HepG2 (cell line): ENCODE data around the gene TRIM28. TPM values are rescaled to one million over a fixed set of nuclear protein-coding genes. Genes with fewer than 3 reads are reported as not detected.

Source experiments
- ARNTL ChIP-seq: sonication (generic); formaldehyde crosslinking; IDR thresholded peaks from 2 replicates; pipeline ENCODE4 v1.4.0; 2020; ENCODE audit warnings: mild to moderate bottlenecking, missing genetic modification reagents
- CAMTA2 ChIP-seq: sonication (generic); formaldehyde crosslinking; IDR thresholded peaks from 2 replicates; pipeline ENCODE4 v1.4.0; 2020; ENCODE audit warnings: mild to moderate bottlenecking, missing genetic modification reagents, borderline replicate concordance
- ELF1 ChIP-seq: sonication (generic); formaldehyde crosslinking; IDR thresholded peaks from 2 replicates; pipeline ENCODE4 v1.4.0; 2020; ENCODE audit warnings: missing genetic modification reagents
- ESRRA ChIP-seq: sonication (generic); formaldehyde crosslinking; IDR thresholded peaks from 2 replicates; pipeline ENCODE4 v1.5.1; 2020; ENCODE audit warnings: mild to moderate bottlenecking, low read depth, missing genetic modification reagents
- HOMEZ ChIP-seq: IDR thresholded peaks from 2 replicates; pipeline ENCODE4 v1.6.1; 2016; ENCODE audit warnings: low read depth
- KAT8 ChIP-seq: IDR thresholded peaks from 2 replicates; pipeline ENCODE4 v1.6.1; 2016; ENCODE audit warnings: missing genetic modification reagents, missing compliant biosample characterization
- LBX2 ChIP-seq: sonication (generic); formaldehyde crosslinking; IDR thresholded peaks from 2 replicates; pipeline ENCODE4 v1.5.0; 2020; ENCODE audit warnings: missing genetic modification reagents, mild to moderate bottlenecking, borderline replicate concordance
- MAF1 ChIP-seq: sonication (generic); formaldehyde crosslinking; IDR thresholded peaks from 2 replicates; pipeline ENCODE4 v1.5.0; 2020; ENCODE audit warnings: missing genetic modification reagents, borderline replicate concordance
- MAFG ChIP-seq: sonication (generic); formaldehyde crosslinking; IDR thresholded peaks from 2 replicates; pipeline ENCODE4 v1.5.1; 2020; ENCODE audit warnings: mild to moderate bottlenecking, missing genetic modification reagents
- MAZ ChIP-seq, 2 experiments: sonication (generic) in 1 of 2; formaldehyde crosslinking in 1 of 2; IDR thresholded peaks; 2 replicates each; pipeline versions ENCODE4 v1.5.0 to v1.6.1; 2012 to 2020; ENCODE audit warnings: low read depth in 2 of 2, mild to moderate bottlenecking in 2 of 2, borderline replicate concordance in 1 of 2, improper control_type of control experiment in 1 of 2, low read length in 1 of 2, missing genetic modification reagents in 1 of 2, moderate library complexity in 1 of 2
- RFX1 ChIP-seq: fragments of 450-650 bp; IDR thresholded peaks from 2 replicates; pipeline ENCODE4 v1.6.1; 2017
- SALL1 ChIP-seq: sonication (generic); formaldehyde crosslinking; IDR thresholded peaks from 2 replicates; pipeline ENCODE4 v1.8.0; 2022; ENCODE audit warnings: mild to moderate bottlenecking, missing genetic modification reagents
- TFDP2 ChIP-seq: sonication (generic); formaldehyde crosslinking; IDR thresholded peaks from 2 replicates; pipeline ENCODE4 v1.4.0; 2020; ENCODE audit warnings: missing genetic modification reagents
- ZFAT ChIP-seq: sonication (generic); formaldehyde crosslinking; conservative IDR thresholded peaks from 2 replicates; pipeline ENCODE4 v1.8.1; 2023; ENCODE audit warnings: missing genetic modification reagents, inconsistent platforms
- ZNF180 ChIP-seq: sonication (generic); formaldehyde crosslinking; IDR thresholded peaks from 2 replicates; pipeline ENCODE4 v1.4.0; 2020; ENCODE audit warnings: low read depth, missing genetic modification reagents, borderline replicate concordance
- ZNF251 ChIP-seq: sonication (generic); formaldehyde crosslinking; IDR thresholded peaks from 2 replicates; pipeline ENCODE4 v1.9.0; 2021; ENCODE audit warnings: mild to moderate bottlenecking, missing genetic modification reagents
- ZNF446 ChIP-seq: sonication (generic); formaldehyde crosslinking; IDR thresholded peaks from 2 replicates; pipeline ENCODE4 v1.5.0; 2020; ENCODE audit warnings: mild to moderate bottlenecking, missing genetic modification reagents
- ZNF558 ChIP-seq: sonication (generic); formaldehyde crosslinking; IDR thresholded peaks from 2 replicates; pipeline ENCODE4 v1.9.0; 2022; ENCODE audit warnings: mild to moderate bottlenecking, missing genetic modification reagents, borderline replicate concordance
- polyA plus RNA-seq, 8 experiments: library from polyadenylated mRNA; depleted of rRNA in 3 of 8; stranded (reverse) in 7 of 8; unstranded in 1 of 8; fragments of >200 nt; fragmentation: Illumina TruSeq in 4 of 8; extraction: Trizol in 4 of 8; gene quantifications; 2 replicates each; pipeline versions ENCODE4 v1.2.1 to v1.2.3, GENCODE V29; 2011 to 2016; ENCODE audit warnings: low read depth in 4 of 8, missing spikeins in 1 of 8, mixed read lengths in 1 of 8; ENCODE audit not compliant: insufficient read depth in 1 of 8
- total RNA-seq, 5 experiments: library from RNA; depleted of rRNA; stranded (reverse); fragments of >200 nt; fragmentation: Illumina TruSeq; extraction: Trizol; gene quantifications; 2 replicates each; pipeline ENCODE4 v1.2.3, GENCODE V29; 2016; ENCODE audit warnings: low read depth in 1 of 5
- TF ChIP-seq, protein P1 (sequence below): sonication (generic); formaldehyde crosslinking; IDR thresholded peaks from 2 replicates; pipeline ENCODE4 v1.4.0; 2020; ENCODE audit warnings: missing genetic modification reagents
- TF ChIP-seq, protein P2 (sequence below): sonication (generic); formaldehyde crosslinking; IDR thresholded peaks from 2 replicates; pipeline ENCODE4 v1.5.1; 2020; ENCODE audit warnings: mild to moderate bottlenecking, missing genetic modification reagents, moderate library complexity

Gene TRIM28
- total and polyA plus RNA-seq, 2 of the 13 experiments (the other 11 are each of a cell fraction or from before 2014, with no cell fraction given), result 361 to 439 TPM

DNA sequence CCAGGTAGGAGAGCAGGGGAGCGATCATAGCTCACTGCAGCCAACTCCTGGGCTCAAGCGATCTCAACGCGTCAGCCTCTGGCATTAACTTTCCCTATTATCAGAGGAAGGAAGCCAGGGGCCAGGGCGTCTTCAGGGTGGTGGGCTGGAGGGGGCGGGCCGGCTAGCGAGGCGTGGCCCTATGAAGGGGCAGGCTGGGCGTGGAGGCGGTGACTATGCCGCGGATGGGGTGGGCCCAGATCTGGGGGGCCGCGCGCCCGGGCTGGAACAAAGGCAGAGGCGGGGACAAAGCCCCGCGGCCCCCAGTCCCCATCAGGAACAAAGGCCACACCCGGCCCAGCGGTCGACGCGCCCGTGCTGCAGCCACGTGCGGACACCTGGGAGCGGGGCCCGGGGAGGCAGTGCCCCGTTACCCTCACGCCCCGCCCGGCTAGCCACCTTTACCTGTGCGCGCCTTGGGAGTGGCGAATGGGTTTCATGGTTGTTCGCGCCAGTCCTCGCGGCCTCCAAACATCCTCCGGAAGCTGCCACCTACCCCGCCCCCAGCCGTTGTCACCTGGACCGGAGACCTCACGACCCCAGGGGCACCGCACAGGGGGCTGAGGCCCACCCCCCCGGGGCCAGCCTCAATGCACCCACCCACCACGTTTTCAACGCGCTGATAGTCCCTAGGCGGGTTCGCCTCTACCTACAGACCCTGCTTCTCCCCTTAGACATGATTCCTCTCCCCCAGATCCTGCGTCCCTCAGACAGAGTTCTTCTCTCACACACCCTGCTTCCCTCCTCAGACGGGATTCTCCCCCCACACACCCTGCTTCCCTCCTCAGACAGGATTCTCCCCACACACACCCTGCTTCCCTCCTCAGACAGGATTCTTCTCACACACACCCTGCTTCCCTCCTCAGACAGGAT lies 5.4 kb upstream of the TRIM28 start (continued):
- no peak for TF ChIP-seq TFDP2
- no peak for TF ChIP-seq ZNF180
- peak; percentile 43; the same call in 1 of the 2 replicates for TF ChIP-seq ZNF446
- no peak for TF ChIP-seq CAMTA2 (CRISPR knock-in tag)
- no peak for TF ChIP-seq RFX1
- TF ChIP-seq, protein P1, sequence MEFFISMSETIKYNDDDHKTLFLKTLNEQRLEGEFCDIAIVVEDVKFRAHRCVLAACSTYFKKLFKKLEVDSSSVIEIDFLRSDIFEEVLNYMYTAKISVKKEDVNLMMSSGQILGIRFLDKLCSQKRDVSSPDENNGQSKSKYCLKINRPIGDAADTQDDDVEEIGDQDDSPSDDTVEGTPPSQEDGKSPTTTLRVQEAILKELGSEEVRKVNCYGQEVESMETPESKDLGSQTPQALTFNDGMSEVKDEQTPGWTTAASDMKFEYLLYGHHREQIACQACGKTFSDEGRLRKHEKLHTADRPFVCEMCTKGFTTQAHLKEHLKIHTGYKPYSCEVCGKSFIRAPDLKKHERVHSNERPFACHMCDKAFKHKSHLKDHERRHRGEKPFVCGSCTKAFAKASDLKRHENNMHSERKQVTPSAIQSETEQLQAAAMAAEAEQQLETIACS (CRISPR knock-in tag), result no peak
- TF ChIP-seq ELF1 (CRISPR knock-in tag), result no peak
- TF ChIP-seq ARNTL (CRISPR knock-in tag), result peak; percentile 66; the same call in 1 of the 2 replicates
- TF ChIP-seq KAT8 (CRISPR knock-in tag), result no peak
- no peak for TF ChIP-seq ZFAT (CRISPR knock-in tag)
- TF ChIP-seq, protein P2, sequence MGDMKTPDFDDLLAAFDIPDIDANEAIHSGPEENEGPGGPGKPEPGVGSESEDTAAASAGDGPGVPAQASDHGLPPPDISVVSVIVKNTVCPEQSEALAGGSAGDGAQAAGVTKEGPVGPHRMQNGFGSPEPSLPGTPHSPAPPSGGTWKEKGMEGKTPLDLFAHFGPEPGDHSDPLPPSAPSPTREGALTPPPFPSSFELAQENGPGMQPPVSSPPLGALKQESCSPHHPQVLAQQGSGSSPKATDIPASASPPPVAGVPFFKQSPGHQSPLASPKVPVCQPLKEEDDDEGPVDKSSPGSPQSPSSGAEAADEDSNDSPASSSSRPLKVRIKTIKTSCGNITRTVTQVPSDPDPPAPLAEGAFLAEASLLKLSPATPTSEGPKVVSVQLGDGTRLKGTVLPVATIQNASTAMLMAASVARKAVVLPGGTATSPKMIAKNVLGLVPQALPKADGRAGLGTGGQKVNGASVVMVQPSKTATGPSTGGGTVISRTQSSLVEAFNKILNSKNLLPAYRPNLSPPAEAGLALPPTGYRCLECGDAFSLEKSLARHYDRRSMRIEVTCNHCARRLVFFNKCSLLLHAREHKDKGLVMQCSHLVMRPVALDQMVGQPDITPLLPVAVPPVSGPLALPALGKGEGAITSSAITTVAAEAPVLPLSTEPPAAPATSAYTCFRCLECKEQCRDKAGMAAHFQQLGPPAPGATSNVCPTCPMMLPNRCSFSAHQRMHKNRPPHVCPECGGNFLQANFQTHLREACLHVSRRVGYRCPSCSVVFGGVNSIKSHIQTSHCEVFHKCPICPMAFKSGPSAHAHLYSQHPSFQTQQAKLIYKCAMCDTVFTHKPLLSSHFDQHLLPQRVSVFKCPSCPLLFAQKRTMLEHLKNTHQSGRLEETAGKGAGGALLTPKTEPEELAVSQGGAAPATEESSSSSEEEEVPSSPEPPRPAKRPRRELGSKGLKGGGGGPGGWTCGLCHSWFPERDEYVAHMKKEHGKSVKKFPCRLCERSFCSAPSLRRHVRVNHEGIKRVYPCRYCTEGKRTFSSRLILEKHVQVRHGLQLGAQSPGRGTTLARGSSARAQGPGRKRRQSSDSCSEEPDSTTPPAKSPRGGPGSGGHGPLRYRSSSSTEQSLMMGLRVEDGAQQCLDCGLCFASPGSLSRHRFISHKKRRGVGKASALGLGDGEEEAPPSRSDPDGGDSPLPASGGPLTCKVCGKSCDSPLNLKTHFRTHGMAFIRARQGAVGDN (CRISPR knock-in tag), result peak; percentile 80
- TF ChIP-seq LBX2 (CRISPR knock-in tag), result no peak
- peak; percentile 71; the same call in 1 of the 2 replicates for TF ChIP-seq ZNF558 (CRISPR knock-in tag)
- peak; percentile 10; the same call in 1 of the 2 replicates for TF ChIP-seq SALL1 (CRISPR knock-in tag)
- no peak for TF ChIP-seq MAFG (CRISPR knock-in tag)
- no peak for TF ChIP-seq ZNF251 (CRISPR knock-in tag)
- TF ChIP-seq MAF1, result no peak
- no peak for TF ChIP-seq HOMEZ (CRISPR knock-in tag)
- no peak for TF ChIP-seq MAZ (IDR thresholded peaks at IDR 0.05; ENCODE audit: borderline replicate concordance, low read depth, low read length)
- TF ChIP-seq MAZ (CRISPR knock-in tag; IDR thresholded peaks at IDR 0.05; ENCODE audit: low read depth), result no peak
- peak; percentile 49; the same call in 1 of the 2 replicates for TF ChIP-seq ESRRA
